Measurements from ENCODE around the gene ALMS1.

DNA sequence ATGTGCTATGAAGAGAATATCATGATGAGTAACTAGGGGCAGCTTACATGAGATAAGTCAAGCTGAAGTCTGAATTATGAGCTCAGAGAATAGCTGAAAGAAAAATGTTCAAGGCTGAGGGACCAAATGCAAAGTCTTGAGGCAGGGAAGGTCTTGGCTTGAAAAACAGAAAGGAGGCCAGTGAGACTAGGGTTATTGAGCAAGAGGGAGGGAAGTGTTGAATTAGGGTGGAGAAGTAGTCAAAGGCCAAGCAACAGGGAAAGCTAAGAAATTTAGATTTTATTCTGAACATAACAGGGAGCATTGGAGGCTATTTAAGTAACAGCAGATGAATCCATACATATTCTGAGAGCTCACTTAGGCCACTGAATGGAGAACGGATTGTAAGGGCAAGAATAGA is 11.4 kb upstream of the ALMS1 start:
- TF ChIP-seq, protein P1, sequence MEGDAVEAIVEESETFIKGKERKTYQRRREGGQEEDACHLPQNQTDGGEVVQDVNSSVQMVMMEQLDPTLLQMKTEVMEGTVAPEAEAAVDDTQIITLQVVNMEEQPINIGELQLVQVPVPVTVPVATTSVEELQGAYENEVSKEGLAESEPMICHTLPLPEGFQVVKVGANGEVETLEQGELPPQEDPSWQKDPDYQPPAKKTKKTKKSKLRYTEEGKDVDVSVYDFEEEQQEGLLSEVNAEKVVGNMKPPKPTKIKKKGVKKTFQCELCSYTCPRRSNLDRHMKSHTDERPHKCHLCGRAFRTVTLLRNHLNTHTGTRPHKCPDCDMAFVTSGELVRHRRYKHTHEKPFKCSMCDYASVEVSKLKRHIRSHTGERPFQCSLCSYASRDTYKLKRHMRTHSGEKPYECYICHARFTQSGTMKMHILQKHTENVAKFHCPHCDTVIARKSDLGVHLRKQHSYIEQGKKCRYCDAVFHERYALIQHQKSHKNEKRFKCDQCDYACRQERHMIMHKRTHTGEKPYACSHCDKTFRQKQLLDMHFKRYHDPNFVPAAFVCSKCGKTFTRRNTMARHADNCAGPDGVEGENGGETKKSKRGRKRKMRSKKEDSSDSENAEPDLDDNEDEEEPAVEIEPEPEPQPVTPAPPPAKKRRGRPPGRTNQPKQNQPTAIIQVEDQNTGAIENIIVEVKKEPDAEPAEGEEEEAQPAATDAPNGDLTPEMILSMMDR (optimal IDR thresholded peaks at IDR 0.05 in 1 of 3, IDR thresholded peaks at IDR 0.05 in 1 of 3, conservative IDR thresholded peaks at IDR 0.05 in 1 of 3; ENCODE audit: extremely low read depth in 1 of 3, insufficient read depth in 2 of 3, low read length in 3 of 3), result no peak
- no peak for TF ChIP-seq EZH2 (IDR thresholded peaks at IDR 0.05; ENCODE audit: low read length)

Measured in keratinocyte (primary cell).